ENCODE measurements around the gene PRAME.

PRAME gene

GRCh38 chr22:22528780-22529179 is 30.3 kb downstream of the PRAME start:
- no peak for DNase-seq (ENCODE audit: low spot score)
- TF ChIP-seq CTCF (IDR thresholded peaks at IDR 0.05): no peak

GRCh38 chr22:22527312-22527711 is 31.8 kb downstream of the PRAME start:
- no peak for TF ChIP-seq CTCF (IDR thresholded peaks at IDR 0.05)
- H3K27ac ChIP-seq: no peak overlapping the region
- no peak for DNase-seq (ENCODE audit: low spot score)
- H3K4me3 ChIP-seq: no peak overlapping the region

More at GRCh38 chr22:22528780-22529179, 30.3 kb downstream of the PRAME start:
- Histone ChIP-seq H3K4me3 (no peak overlapping the region), H3K27ac (no peak overlapping the region)

GRCh38 chr22:22526125-22526912 is 32.7 kb downstream of the PRAME start:
- DNase-seq (ENCODE audit: low spot score): no peak
- no peak for TF ChIP-seq CTCF (IDR thresholded peaks at IDR 0.05)
- no peak overlapping the region for H3K27ac ChIP-seq
- H3K4me3 ChIP-seq: no peak overlapping the region

GRCh38 chr22:22523494-22523893 is 35.6 kb downstream of the PRAME start:
- Histone ChIP-seq H3K27ac (no peak overlapping the region), H3K4me3 (no peak overlapping the region)
- no peak for TF ChIP-seq CTCF (IDR thresholded peaks at IDR 0.05)
- DNase-seq (ENCODE audit: low spot score): no peak

- no peak for DNase-seq (ENCODE audit: low spot score)
- no peak for TF ChIP-seq CTCF (IDR thresholded peaks at IDR 0.05)
- no peak overlapping the region for H3K27ac ChIP-seq
- H3K4me3 ChIP-seq: no peak overlapping the region
These were observed 37.4 kb downstream of the PRAME start for GRCh38 chr22:22521631-22522030.

- no peak overlapping the region for H3K4me3 ChIP-seq
- no peak overlapping the region for H3K27ac ChIP-seq
- TF ChIP-seq CTCF (IDR thresholded peaks at IDR 0.05): no peak
- no peak for DNase-seq (ENCODE audit: low spot score)
These were observed 38.1 kb downstream of the PRAME start for GRCh38 chr22:22520667-22521602.

Data from coronary artery (tissue), 2 donors.